ENCODE measurements around the gene SNRNP40.
"Not testable (repeated sequence)": the region's sequence is repeated elsewhere in the genome, so short reads cannot be mapped to it uniquely, and the experiment has no call there.

SNRNP40 gene

GRCh38 chr1:31273619-31274018 lies 23.0 kb downstream of the SNRNP40 start:
- DNase-seq = no peak

GRCh38 chr1:31272369-31272768 lies 24.2 kb downstream of the SNRNP40 start:
- DNase-seq = no peak

GRCh38 chr1:31266547-31266946 lies 30.0 kb downstream of the SNRNP40 start:
- no peak for DNase-seq

GRCh38 chr1:31264790-31265386 lies 31.7 kb downstream of the SNRNP40 start:
- no peak for DNase-seq

GRCh38 chr1:31263408-31263807 lies 33.2 kb downstream of the SNRNP40 start:
- DNase-seq = no peak

- DNase-seq = not testable (repeated sequence)
These were observed 34.2 kb downstream of the SNRNP40 start for GRCh38 chr1:31262393-31262792.

GRCh38 chr1:31261916-31262315 lies 34.7 kb downstream of the SNRNP40 start:
- no peak for DNase-seq

- no peak for DNase-seq
These were observed 36.8 kb downstream of the SNRNP40 start for GRCh38 chr1:31259746-31260145.

GRCh38 chr1:31258581-31258980 lies 38.0 kb downstream of the SNRNP40 start:
- DNase-seq = no peak

- no peak for DNase-seq
These were observed 39.4 kb downstream of the SNRNP40 start for GRCh38 chr1:31257213-31257612.

GRCh38 chr1:31249854-31250253 lies 46.7 kb downstream of the SNRNP40 start:
- no peak for DNase-seq

- DNase-seq = no peak
These were observed 48.3 kb downstream of the SNRNP40 start for GRCh38 chr1:31248276-31248675.

GRCh38 chr1:31244326-31244725 lies 52.3 kb downstream of the SNRNP40 start:
- no peak for DNase-seq

GRCh38 chr1:31243501-31244286 lies 52.9 kb downstream of the SNRNP40 start:
- DNase-seq = no peak

GRCh38 chr1:31241321-31241720 lies 55.3 kb downstream of the SNRNP40 start:
- no peak for DNase-seq

GRCh38 chr1:31239653-31240241 lies 56.8 kb downstream of the SNRNP40 start, which contains the start of gene NKAIN1:
NKAIN1 (minus strand) TSS chr1:31239887; CDS start chr1:31239547, 340 bp downstream.
- no peak for DNase-seq

GRCh38 chr1:31238986-31239613 lies 57.5 kb downstream of the SNRNP40 start:
- no peak for DNase-seq

- DNase-seq = no peak
These were observed 58.0 kb downstream of the SNRNP40 start for GRCh38 chr1:31238612-31238985.

GRCh38 chr1:31234870-31235269 lies 61.7 kb downstream of the SNRNP40 start:
- DNase-seq = no peak

- DNase-seq = no peak
These were observed 62.4 kb downstream of the SNRNP40 start for GRCh38 chr1:31234123-31234708.

- DNase-seq = no peak
These were observed 63.9 kb downstream of the SNRNP40 start for GRCh38 chr1:31232689-31233088.

- DNase-seq = no peak
These were observed 64.8 kb downstream of the SNRNP40 start for GRCh38 chr1:31231802-31232201.

- no peak for DNase-seq
These were observed 66.2 kb downstream of the SNRNP40 start for GRCh38 chr1:31230378-31230777.

All from stimulated activated naive CD4-positive, alpha-beta T cell (primary cell).